Ovary (tissue), 3 donors: ENCODE data around the gene SSMEM1.
A peak's percentile ranks its signal among the peaks of the same experiment; 100 is the strongest.

Experiments used
- CTCF ChIP-seq, 3 donors: fragments of 450-650 bp in 2 of 3; fragments of 200-600 bp in 1 of 3; IDR thresholded peaks; one replicate each; pipeline versions ENCODE4 v1.5.1 to v1.8.0; 2016 to 2022; ENCODE audit warnings: antibody characterized with exemption in 3 of 3, mild to moderate bottlenecking in 1 of 3
- EP300 ChIP-seq: sonication (generic); formaldehyde crosslinking; IDR thresholded peaks from one replicate; pipeline ENCODE4 v1.6.1; 2017; ENCODE audit warnings: antibody characterized with exemption
- POLR2A ChIP-seq: fragments of 450-650 bp; IDR thresholded peaks from one replicate; pipeline ENCODE4 v1.6.1; 2017; ENCODE audit warnings: antibody characterized with exemption, mild to moderate bottlenecking, moderate library complexity
- donor health status: DM: no; HTN: no; CAD: no.

GRCh38 chr7:130205084-130205947 lies 2.3 kb upstream of the SSMEM1 start, which contains the start of gene TMEM209:
- TF ChIP-seq POLR2A: peak; percentile 65
- no peak for TF ChIP-seq CTCF (IDR thresholded peaks at IDR 0.05)
- TF ChIP-seq EP300: no peak
